Umbilical cord (tissue), 2 donors: ENCODE data around the gene ATAT1. TPM values are rescaled to one million over a fixed set of nuclear protein-coding genes. Genes with fewer than 3 reads are reported as not detected.

Source experiments
- DNase-seq: peaks from one replicate; pipeline ENCODE4 v3.0.0-alpha.2; 2015; ENCODE audit warnings: low spot score
- total RNA-seq: library from RNA; depleted of rRNA; stranded (reverse); fragments of >200 nt; gene quantifications from one replicate; pipeline ENCODE4 v1.2.3, GENCODE V29; 2014; ENCODE audit warnings: low replicate concordance; ENCODE audit not compliant: insufficient read depth

ATAT1 gene
- total RNA-seq, 1 donor from 2014 or later = 1.9 TPM

DNA sequence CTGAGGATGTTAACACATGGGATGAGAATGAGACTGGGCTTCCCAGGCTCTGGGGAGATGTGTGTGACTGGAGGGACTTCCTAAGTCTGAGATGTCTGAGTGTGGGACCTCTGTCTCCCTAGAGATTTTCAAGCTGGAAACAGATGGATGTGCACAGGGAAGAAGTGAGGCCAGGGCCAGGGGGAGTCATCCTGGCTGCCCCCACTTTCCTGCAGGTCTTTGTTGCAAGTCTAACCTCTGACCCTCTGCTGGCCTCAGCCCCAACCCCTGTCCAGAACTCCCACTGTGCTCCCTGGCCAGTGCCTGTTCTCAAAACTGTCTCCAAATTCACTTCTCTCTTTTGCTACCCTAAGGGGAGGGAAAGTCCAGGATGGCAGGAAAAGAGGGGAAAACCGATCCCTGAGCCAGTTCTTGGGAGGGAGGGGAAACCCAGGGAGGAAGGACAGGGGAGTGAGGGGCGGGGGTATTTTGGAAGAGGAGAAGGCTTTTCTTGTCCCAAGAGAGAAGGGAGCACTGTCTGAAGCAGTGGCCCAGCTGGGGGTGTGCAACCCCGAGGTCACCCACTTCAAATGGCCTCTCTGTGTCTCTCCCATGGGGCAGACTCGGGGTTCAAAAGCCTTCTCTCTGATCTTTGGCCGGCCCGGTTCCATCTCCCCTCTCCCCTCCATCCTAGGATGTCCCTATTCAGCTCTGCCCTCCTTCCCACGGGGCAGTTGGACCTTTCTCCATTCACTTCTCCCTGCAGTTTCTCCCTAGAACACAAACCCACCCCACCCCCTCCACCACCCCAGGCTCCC is 56.7 kb downstream of the ATAT1 start:
- DNase-seq = no peak

DNA sequence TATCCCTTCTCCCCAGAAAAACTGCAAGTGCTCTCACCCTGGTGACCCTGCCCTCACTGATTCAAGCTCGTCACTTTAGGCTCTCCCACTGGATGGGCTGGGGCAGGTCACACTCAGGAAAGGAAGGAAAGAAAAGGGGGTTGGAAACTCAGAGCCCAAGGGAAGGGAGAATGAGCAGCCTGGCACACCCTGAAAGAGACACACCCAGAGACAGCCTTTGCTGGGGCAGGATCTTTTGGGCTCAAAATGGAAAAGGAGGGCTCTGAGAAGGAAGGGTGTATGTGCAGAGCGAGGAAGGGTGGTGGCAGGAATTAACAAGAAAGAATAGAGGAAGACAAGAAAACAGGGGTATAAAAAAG is 57.3 kb downstream of the ATAT1 start:
- DNase-seq = no peak

GRCh38 chr6:30684386-30685156 is 57.9 kb downstream of the ATAT1 start:
- DNase-seq = peak; percentile 53

DNA sequence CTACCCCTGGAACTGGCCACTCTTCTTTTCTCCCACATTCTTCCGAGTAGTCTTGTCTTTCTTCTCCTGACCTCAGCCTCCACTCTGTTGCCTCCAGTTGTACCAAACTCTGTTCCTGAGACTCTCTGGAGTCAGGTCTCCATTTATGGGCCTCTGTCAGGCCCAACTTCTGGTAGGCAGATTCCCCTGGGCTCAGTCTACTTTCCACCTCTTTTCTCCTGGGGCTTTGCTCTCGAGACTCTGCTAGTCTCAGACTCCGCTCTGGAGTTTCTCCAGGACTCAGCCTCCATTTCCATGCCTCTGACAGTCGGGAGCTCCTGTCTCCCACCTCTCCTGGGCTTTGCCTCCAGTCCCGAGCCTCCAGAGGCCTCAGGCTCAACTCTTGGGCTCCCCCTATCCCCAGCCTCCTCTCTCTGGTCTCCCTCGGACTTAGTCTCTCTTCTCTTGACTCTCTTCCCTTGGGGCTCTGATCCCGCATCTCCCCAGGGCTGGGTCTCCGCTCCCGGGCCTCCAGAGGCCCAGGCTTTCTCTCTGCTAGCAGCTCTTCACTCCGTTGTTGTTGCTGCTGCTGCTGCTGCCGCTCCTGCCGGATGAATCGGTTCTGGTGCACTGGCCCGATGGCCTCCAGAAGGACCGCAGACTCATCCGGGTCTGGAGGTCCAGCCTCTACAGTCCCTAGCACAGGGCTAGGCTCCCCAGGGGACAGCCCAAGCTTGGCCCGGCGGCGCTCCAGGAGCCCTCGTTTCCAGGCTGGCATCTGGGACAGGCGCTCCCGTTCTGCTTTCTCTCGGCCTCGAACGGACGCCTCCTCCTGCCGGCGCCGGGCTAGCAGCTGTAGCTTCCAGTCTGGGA is 58.7 kb downstream of the ATAT1 start:
- no peak for DNase-seq

- peak; percentile 84 for DNase-seq
Observed at GRCh38 chr6:30686009-30686907, 59.6 kb downstream of the ATAT1 start, which contains the start of gene PPP1R18. TSS of gene PPP1R18 (minus strand) at chr6:30686645. CDS start at chr6:30686018, 627 bp downstream.

GRCh38 chr6:30686908-30687658 is 60.4 kb downstream of the ATAT1 start:
- DNase-seq = peak; percentile 96

- peak; percentile 70 for DNase-seq
Observed at GRCh38 chr6:30687659-30688431, 61.2 kb downstream of the ATAT1 start.

DNA sequence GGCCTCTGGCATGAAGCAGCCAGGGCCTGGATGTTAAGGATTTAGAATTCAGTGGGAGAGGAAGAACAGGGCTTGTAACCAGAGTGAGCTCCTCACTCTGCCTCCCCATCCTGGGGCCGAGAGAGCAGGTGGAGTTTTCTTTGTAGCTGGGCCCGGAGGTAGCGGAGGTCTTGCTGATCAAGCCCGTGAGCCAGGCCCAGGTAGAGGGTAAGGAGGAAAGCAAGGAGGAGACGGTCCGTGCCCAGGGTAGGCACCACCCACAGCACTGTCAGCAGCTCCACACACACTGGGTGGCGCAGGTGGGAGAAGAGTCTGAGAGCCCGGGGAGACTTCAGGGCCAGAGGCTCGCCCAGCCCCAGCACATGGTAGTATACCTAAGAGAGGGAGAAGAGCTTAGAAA is 61.9 kb downstream of the ATAT1 start:
- DNase-seq = no peak

DNA sequence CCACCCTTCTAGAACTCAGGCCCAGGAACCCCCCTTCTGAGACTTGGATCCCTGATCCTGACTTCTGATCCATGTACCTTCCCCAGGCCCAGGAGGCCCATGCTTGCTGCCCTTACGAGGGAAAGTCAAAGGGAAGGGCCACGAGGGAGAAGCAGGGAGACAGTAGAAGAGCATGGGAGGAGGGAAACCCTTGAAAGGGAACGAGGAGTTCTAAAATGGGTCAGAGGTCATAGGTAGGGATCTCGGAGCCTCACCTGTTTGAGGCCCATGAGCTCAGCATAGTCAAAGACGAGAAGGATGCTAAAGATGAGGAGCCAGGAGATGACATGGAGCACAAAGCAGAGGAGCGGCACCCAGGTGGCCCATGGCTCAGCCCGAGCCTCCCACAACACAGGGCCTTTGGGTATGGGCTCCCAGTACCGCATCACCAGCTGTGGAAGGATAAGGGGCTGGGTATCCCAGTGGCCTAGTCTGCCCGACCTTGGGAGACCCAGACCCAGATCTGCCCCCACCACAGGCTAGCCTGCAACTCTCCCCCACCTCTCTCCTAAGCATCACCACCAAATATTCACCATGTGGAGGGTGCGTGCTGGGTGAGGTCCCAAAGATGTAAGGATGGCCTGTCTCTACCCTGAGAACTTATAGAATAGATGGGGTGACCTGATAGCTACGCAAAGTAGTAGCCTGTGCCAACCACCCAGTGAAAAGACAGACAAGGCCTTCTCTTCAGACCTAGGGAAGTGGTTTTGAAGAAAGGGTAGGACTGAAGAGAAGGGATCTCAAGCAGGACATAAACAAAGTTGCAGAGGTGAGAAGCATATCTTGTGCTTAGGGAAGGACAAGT is 62.6 kb downstream of the ATAT1 start:
- no peak for DNase-seq

- DNase-seq = no peak
Observed at GRCh38 chr6:30689985-30690384, 63.3 kb downstream of the ATAT1 start.

DNA sequence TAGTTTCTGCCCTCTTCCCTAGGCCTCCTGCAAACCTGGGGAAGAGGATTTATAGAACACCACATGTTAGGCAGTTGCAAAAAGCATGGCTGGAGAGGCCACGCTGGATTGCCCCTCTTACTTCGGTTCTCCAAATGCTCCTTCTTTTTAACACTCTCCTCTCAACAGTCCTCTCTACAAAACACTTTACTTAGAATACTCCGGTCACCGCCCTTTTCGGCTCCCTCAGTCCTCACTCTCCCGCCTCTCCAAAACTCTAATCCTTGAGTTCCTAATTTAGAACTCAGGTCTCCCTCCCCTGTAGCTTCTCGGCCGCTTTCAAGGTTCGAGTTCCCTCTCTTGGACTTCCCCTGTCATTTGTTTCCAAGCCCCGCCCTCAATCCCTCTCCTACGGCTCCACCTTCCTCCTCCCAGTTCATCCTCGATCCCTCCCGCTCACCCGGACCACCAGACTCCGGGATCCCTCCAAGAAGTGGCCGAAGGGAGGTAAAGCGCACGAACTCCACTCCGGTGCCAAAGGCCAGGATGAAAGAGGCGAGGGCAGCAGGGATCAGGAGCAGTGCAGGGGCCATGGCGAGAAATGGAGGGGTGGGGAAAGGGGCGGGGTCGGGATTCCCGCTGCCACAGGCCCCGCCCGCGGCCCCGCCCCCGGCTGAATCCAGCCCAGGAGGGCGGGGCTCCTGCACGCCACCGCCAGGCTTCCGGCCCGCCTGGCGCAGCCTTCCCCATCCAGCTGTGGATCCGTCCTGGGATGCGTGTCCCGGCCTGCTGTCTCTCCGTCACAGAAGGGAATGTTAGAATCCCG is 63.9 kb downstream of the ATAT1 start, which contains the start of gene NRM:
NRM (minus strand) TSS at position 582 of the 805 bp plus-strand sequence; CDS start at position 572, 10 bp downstream.
- peak; percentile 96 for DNase-seq

- DNase-seq = peak; percentile 18
Observed at GRCh38 chr6:30691208-30691847, 64.7 kb downstream of the ATAT1 start.

Other genes with a start within 250 kb of the ATAT1 start
- gene HLA-E, start 137.4 kb upstream of the ATAT1 start, total RNA-seq = 186 TPM
- gene GNL1, start 70.4 kb upstream of the ATAT1 start, total RNA-seq = 25.3 TPM
- gene PRR3, start 69.6 kb upstream of the ATAT1 start, total RNA-seq = 5.1 TPM
- 27.2 TPM for gene ABCF1, start 55.4 kb upstream of the ATAT1 start, total RNA-seq
- 11.3 TPM for gene PPP1R10, start 9.6 kb upstream of the ATAT1 start, total RNA-seq
- 18.8 TPM for gene MRPS18B, start 9.0 kb upstream of the ATAT1 start, total RNA-seq
- 11.8 TPM for gene C6orf136, start 20.3 kb downstream of the ATAT1 start, total RNA-seq
- 19.5 TPM for gene DHX16, start 46.1 kb downstream of the ATAT1 start, total RNA-seq
- gene PPP1R18, start 59.8 kb downstream of the ATAT1 start, total RNA-seq = 20.9 TPM
- 4.3 TPM for gene NRM, start 64.1 kb downstream of the ATAT1 start, total RNA-seq
- gene MDC1, start 90.4 kb downstream of the ATAT1 start, total RNA-seq = 14.9 TPM
- gene TUBB, start 93.5 kb downstream of the ATAT1 start, total RNA-seq = 174 TPM
- gene FLOT1, start 115.8 kb downstream of the ATAT1 start, total RNA-seq = 46.7 TPM
- gene IER3, start 117.7 kb downstream of the ATAT1 start, total RNA-seq = 70.1 TPM